Prostate gland (tissue), 2 donors: Measurements from ENCODE around the gene SMYD2. TPM values are rescaled to one million over a fixed set of nuclear protein-coding genes. Genes with fewer than 3 reads are reported as not detected.

Experiments
- DNase-seq: peaks from one replicate; pipeline ENCODE4 v3.0.0-alpha.2; 2019; ENCODE audit warnings: low spot score
- H3K27ac ChIP-seq, 2 donors: fragments of 200-600 bp; sonication (generic); 2 replicates each; pipeline ENCODE4 v1.5.1; 2017 to 2019
- H3K27me3 ChIP-seq: fragments of 200-600 bp; sonication (generic); replicated peaks from 2 replicates; pipeline ENCODE4 v1.5.1; 2019; ENCODE audit not compliant: insufficient read depth
- H3K36me3 ChIP-seq, 2 donors: fragments of 200-600 bp; sonication (generic); 1 replicate in 1 of 2; 2 replicates in 1 of 2; pipeline versions ENCODE4 v1.5.1 to v1.8.1; 2017 to 2019
- H3K4me1 ChIP-seq: fragments of 200-600 bp; sonication (generic); replicated peaks from 2 replicates; pipeline ENCODE4 v1.5.1; 2019
- H3K4me3 ChIP-seq, 2 donors: fragments of 200-600 bp; sonication (generic); 2 replicates each; pipeline ENCODE4 v1.5.1; 2017 to 2019
- H3K9me3 ChIP-seq: fragments of 200-600 bp; sonication (generic); 2 replicates; pipeline ENCODE4 v1.5.1; 2017
- CTCF ChIP-seq, 4 experiments: fragments of 200-600 bp in 2 of 4; fragments of 450-650 bp in 2 of 4; sonication (generic) in 2 of 4; IDR thresholded peaks; 1 replicate in 3 of 4; 2 replicates in 1 of 4; pipeline ENCODE4 v1.5.1; 2016 to 2019; ENCODE audit warnings: antibody characterized with exemption in 4 of 4, mild to moderate bottlenecking in 2 of 4, moderate library complexity in 2 of 4
- POLR2A ChIP-seq: fragments of 450-650 bp; IDR thresholded peaks from one replicate; pipeline ENCODE4 v1.6.1; 2016; ENCODE audit warnings: antibody characterized with exemption, mild to moderate bottlenecking
- POLR2AphosphoS5 ChIP-seq: sonication (generic); formaldehyde crosslinking; IDR thresholded peaks from one replicate; pipeline ENCODE4 v1.6.1; 2017; ENCODE audit warnings: antibody characterized with exemption
- WGBS: methylation state at CpG from one replicate; pipeline ENCODE4 v1.1.5; 2018; 5-methylcytosine and 5-hydroxymethylcytosine counted together
- intact Hi-C: fragments of 100-400 bp; cut with DNase I; formaldehyde crosslinking; loops from one replicate; pipeline ENCODE4 v1.14.2; 2022
- total RNA-seq, 2 donors: library from RNA; depleted of rRNA; stranded (reverse); fragments of >200 nt; gene quantifications; one replicate each; pipeline ENCODE4 v1.1.0, GENCODE V29; 2016

Gene SMYD2
- total RNA-seq, 2 donors from 2014 or later, result 18.6 to 50.4 TPM

- TF ChIP-seq CTCF (IDR thresholded peaks at IDR 0.05), result no peak
- Histone ChIP-seq H3K27me3 (no peaks in the 10 kb centered on the region), H3K9me3 (no peaks in the 10 kb centered on the region), H3K4me3 (no peak overlapping the region), H3K4me1 (no peaks in the 10 kb centered on the region), H3K27ac (no peak overlapping the region), H3K36me3 (no peaks in the 10 kb centered on the region)
- intact Hi-C loops, result no loop called here
- DNase-seq, result no peak
- 54% methylated on average over 4 of the region's 4 CpGs for WGBS
Measured at GRCh38 chr1:214317300-214317699, 36.3 kb downstream of the SMYD2 start.

- no peak for DNase-seq
- intact Hi-C loops, result no loop called here
- Histone ChIP-seq H3K4me3 (no peak overlapping the region), H3K4me1 (no peaks in the 10 kb centered on the region), H3K27me3 (no peaks in the 10 kb centered on the region), H3K36me3 (no peaks in the 10 kb centered on the region), H3K27ac (no peak overlapping the region), H3K9me3 (no peaks in the 10 kb centered on the region)
- TF ChIP-seq CTCF (IDR thresholded peaks at IDR 0.05) (no peak), POLR2AphosphoS5 (no peak), POLR2A (no peak)
- WGBS, result 90% methylated on average over 5 of the region's 5 CpGs
Measured at GRCh38 chr1:214317734-214318133, 36.8 kb downstream of the SMYD2 start.

- no peak overlapping the region for H3K27ac ChIP-seq
- 60% methylated on average over 6 of the region's 6 CpGs for WGBS
- TF ChIP-seq POLR2AphosphoS5 (no peak), CTCF (IDR thresholded peaks at IDR 0.05) (no peak), POLR2A (no peak)
- no peak for DNase-seq
- no peaks in the 10 kb centered on the region for H3K27me3 ChIP-seq
- intact Hi-C loops, result no loop called here
- H3K4me1 ChIP-seq, result no peaks in the 10 kb centered on the region
- H3K9me3 ChIP-seq, result no peaks in the 10 kb centered on the region
- no peaks in the 10 kb centered on the region for H3K36me3 ChIP-seq
- H3K4me3 ChIP-seq, result no peak overlapping the region
Measured at GRCh38 chr1:214318356-214318755, 37.4 kb downstream of the SMYD2 start.

GRCh38 chr1:214318956-214319736 lies 38.2 kb downstream of the SMYD2 start:
- no peaks in the 10 kb centered on the region for H3K4me1 ChIP-seq
- H3K27ac ChIP-seq, result no peak overlapping the region
- intact Hi-C loops, result no loop called here
- H3K36me3 ChIP-seq, result no peaks in the 10 kb centered on the region
- DNase-seq, result no peak
- 84% methylated on average over 10 of the region's 10 CpGs for WGBS
- H3K27me3 ChIP-seq, result no peaks in the 10 kb centered on the region
- TF ChIP-seq POLR2A (no peak), POLR2AphosphoS5 (no peak), CTCF (IDR thresholded peaks at IDR 0.05) (no peak)
- H3K9me3 ChIP-seq, result no peaks in the 10 kb centered on the region
- H3K4me3 ChIP-seq, result no peak overlapping the region

GRCh38 chr1:214319938-214320337 lies 39.0 kb downstream of the SMYD2 start:
- DNase-seq, result no peak
- intact Hi-C loops, result no loop called here
- Histone ChIP-seq H3K4me3 (no peak overlapping the region), H3K36me3 (no peaks in the 10 kb centered on the region), H3K27me3 (no peaks in the 10 kb centered on the region), H3K27ac (no peak overlapping the region), H3K4me1 (no peaks in the 10 kb centered on the region), H3K9me3 (no peaks in the 10 kb centered on the region)
- no peak for TF ChIP-seq POLR2AphosphoS5
- TF ChIP-seq CTCF (IDR thresholded peaks at IDR 0.05), result no peak
- TF ChIP-seq POLR2A, result no peak
- WGBS, result 95% methylated on average over 5 of the region's 5 CpGs
